GM19467 (cell line): ENCODE data around the gene ITGA1.
"Not testable (repeated sequence)": the region's sequence is repeated elsewhere in the genome, so short reads cannot be mapped to it uniquely, and the experiment has no call there.

Experiments used
- ATAC-seq: cut with Tn5 transposase; IDR thresholded peaks from one replicate; pipeline ENCODE4 v1.9.1; 2021; ENCODE audit warnings: mild to moderate bottlenecking, moderate library complexity; ENCODE audit not compliant: unreplicated experiment

The ITGA1 gene

DNA sequence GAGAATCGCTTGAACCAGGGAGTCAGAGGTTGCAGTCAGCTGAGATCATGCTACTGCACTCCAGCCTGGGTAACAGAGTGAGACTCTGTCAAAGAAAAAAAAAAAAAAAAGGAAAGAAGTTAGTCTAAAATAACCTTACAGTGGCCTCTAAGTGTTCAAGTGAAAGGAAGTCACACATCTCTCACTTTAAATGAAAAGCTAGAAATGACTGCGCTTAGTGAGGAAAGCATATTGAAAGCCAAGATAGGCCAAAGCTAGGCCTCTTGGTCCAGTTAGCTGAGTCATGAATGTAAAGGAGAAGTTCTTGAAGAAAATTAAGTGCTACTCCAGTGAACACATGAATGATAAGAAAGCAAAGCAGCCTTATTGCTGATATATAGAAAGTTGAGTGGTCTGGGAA is 38.1 kb downstream of the ITGA1 start:
- ATAC-seq, result peak; percentile 78

DNA sequence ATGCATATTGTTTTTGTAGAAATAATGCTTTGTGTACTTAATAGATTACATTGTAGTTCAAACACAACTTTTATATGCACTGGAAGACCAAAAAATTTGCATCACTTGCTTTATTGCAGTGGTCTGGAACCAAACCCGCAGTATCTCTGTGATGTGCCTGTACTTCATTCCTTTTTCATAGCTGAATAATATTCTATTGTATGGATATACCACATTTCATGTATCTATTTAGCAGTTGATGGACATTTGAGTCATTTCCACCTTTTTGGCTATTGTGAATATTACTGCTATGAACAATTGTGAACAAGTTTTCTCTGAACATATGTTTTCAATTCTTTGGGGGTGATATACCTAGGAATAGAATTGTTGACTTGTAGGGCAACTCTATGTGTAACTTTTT is 40.1 kb downstream of the ITGA1 start:
- ATAC-seq, result no peak

DNA sequence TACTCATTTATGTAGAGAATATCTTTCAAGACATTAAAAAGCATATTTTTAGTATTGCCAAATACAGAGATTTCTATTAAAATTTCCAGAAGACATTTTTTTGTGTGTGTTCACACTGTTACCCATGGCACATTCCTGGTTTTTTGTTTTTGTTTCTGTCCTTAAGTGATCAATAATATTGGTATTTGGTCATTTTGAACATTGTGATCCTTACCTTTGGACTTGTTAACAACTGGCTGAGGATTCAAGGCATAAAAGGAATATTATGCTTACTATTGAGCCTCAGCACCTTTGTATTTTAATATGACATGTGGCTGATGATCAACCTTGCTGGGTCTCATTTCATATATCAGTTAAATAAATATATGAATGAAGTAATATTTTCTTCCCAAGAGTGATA is 41.9 kb downstream of the ITGA1 start:
- ATAC-seq, result no peak

DNA sequence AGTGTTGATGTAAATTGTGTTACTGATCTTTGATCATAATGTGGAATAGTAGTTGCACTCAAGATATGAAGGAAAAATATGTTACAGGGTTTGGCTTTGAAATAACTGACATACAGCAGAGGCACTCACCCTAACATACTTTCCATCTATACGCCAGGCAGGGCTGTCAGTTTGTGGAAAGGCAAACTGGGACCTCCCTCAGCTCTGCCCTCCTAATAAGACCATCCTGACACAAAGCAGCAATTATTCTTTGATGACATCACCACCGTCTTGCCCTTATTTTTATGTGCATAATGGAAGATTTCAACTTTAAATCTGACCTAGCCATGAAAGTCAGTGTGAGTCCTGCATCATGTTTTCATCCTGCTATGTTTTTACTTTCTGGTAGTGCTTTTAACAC is 42.9 kb downstream of the ITGA1 start:
- no peak for ATAC-seq

DNA sequence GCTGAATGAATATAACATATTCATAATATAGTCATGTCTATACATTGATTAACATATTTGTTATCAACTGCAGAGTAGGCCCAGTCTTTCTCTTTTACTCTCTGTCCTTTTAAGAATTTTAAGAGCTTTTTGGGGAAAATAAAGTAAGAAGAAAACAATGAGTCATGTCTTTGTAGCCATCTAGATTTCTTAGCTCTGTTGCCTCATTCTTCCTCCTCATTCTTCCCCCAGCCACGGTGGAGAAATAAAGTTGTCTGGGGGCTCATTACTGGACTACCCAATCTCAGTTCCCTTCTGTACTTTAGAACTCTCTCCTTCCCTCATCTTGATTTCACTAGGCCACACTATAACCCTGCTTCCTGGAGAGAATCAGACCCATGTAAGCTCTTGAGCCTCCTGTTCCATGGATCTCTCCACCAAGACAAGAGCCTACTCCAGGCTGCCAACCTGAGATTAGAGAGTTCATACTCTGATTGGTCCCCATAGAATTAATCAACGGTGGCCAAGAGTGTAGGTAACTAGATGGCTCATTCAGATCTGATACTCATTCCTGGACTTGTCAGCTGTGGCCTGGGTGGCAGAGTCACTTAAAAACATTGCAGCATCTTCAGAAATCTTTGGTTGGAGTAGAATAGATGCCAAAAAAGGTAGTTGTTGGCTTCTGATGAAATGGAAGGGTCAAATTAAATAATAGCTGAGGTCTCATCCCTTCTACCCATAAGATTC is 44.2 kb downstream of the ITGA1 start:
- ATAC-seq, result no peak

DNA sequence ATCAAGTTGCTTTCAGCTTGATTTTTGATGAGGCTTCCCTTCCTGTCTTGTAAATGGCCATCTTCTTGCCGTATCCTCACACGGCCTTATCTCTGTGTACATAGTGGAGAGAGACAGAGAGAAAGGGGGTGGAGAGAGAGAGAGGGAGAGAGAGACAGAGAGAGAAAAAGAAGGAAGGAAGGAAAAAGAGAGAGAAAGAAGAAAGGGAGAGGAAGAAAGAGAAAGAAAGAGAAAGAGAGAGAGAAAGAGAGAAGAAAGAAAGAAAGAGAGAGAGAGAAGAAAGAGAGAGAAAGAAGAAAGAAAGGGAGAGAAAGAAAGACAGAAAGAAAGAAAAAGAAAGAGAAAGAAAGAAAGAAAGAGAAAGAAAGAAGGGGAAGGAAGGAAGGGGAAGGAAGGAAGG is 46.6 kb downstream of the ITGA1 start:
- ATAC-seq, result no peak

DNA sequence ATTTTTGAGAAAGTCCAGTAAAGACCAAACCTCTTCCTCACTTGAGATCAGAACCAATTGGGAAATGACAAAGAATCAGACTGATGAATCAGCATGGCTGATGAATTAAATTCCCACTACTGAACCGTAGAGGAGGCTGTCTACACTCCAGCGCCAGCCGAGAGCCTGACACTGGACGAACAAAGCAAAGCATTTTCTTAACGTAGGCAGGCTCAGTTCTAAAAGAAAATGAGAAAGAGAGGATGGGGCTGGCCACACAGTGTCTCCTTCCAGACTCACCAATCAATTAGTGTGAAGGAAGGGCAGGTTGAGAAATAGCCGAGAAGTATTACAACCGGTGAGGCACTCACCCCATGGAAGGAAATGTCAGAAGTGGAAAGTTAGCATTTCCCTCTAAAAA is 49.4 kb downstream of the ITGA1 start:
- no peak for ATAC-seq

DNA sequence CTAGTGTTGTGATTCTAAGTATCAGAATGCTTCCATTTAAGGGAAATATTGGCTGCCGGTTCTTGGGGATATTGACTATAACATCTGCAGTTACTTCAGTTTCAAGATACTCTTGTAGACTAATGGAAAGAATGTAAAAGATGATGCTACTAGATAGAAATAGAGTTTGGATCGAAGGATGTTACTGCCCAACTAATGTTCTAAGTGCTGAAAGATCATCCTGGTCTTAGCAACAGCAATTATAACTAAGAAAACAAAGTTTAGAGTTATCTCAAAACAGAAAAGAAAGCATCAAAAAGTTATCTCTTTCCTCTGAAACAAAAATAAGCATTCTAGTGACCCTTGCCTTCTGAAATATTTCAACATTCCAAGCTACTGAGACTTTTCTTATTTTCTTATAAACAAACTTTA is 49.9 kb downstream of the ITGA1 start:
- ATAC-seq, result no peak

DNA sequence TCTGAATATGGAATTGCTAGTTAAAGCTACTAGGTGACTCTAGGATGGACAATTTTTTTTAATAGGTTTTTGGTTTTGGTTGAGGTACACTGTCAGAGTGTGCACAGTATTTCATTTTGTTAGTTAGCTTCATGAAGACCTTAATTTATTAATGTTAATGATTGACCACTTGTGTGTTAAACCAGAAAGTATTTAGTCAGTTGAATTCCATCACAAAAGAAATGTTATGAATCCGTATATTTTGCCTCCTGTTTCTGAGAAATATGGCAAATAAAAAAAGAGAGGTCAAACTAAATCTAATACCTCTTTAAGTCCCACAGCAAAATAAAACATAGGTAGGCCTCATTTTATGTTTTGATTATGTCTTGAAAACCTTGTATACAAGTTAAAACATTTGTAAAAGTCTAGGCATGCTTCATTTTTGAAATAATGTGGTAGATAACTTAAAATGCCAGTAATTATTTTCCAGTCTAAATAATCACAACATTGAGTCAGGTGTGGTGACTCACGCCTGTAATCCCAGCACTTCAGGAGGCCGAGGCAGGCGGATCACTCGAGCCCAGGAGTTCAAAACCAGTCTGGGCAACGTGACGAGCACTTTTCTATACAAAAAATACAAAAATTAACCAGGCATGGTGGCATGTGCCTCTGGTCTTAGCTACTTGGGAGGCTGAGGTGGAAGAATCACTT is 50.8 kb downstream of the ITGA1 start:
- ATAC-seq, result no peak

DNA sequence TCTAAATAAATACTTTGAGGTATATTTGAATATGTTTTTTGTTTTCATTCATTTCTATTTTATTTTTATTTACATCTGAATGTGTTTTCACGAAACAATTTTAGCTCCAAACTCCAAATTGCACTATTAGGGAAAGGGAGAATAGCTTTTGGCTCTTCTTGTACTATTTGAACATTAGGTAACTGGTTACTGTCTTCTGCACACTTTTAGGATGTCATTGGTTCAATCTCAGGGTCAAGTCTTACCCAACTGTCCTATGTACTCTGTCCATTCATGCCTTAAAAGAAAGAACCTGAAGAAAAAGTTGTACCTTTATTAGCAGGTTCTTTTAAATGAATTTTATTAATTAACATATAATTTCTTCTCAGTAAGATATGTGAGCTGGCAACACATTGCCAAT is 51.6 kb downstream of the ITGA1 start:
- ATAC-seq, result no peak

DNA sequence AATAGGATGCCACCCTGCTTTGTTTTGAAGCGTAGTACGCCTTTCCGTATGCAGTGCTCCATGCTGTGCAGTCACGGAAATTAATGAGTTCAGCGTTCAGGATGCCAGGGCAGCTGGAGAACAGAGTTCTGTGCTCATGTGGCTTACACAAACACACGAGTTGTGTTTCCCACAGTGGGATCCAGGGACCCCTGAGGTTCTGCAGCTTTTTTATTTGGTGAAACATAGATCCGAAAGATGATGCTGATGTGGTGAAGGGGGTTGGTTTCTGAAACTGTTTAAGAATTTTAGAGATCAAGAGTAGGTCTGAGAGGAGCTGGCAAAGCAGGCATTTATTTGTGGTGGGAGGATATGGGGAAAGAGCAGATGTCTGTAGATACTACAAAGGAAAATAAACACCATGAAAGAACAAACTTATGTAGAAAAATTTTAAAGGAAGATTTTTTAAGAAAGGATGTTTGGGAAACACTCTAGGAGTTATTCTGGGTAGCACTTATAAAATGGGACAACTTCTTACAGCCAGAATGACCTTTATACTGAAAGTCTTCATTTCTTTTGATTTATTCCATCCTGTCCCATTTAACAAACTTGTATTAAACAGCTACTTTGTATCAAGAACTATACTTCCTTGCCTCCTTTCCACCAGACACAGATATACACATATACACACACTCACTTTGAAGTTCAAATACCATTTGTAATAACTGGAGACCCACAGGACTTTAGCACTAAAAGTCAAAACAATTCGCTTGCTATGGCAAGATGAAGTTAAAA is 52.7 kb downstream of the ITGA1 start:
- ATAC-seq, result no peak

DNA sequence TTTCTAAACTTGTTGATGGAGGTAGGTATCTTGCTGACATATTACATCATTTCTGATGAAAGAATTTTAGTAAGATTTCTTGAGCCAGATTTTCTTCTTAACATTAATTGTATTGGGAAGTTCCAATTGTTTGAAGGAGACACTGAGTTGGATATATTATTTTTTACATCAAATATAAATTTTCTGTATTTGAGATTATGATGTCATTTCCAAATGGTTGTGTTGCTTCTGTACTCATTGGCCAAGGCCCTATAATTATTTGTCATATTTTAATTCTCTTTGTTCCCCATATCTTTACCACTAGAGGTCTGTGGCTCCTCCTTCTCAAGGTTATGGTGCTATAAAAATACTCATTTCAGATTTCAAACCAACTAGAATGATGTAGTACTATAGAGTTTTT is 53.4 kb downstream of the ITGA1 start:
- no peak for ATAC-seq

DNA sequence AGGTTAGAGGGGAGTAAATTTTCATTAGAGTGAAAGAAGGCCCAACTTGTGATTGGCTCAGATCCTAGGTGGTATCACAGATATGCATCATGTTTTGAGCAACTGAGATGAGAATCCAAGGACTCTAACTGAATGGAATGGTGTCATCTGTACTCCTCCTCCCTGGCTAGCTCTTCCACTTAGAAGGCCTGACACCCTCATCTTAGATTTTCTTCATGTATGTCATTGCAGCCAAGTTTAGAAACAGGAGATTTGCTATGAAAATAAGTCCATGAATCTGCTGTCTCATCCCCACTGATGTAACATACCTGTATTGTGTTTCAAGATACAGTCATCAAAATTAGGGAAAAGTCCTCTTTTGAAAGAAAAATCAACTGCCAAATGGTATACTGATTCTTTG is 54.4 kb downstream of the ITGA1 start:
- ATAC-seq, result no peak

DNA sequence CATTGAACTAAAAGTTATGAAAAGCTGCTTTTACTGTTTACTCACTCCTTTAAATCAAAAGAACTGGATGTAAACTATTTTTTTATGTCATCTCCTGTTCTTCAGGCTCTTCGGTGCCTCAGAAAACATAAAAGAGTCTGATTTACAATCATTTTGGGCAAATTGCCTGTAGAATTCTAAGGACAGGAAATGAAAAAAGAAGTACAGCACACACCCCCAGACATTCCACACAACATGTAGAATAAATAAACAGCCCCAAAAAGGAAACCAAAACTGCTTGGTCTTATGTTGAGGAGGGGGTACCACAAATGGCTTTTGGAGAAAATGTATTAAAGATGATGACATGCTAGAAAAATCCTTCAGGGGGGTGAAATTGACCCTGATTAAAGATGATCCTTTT is 57.2 kb downstream of the ITGA1 start:
- ATAC-seq, result no peak

DNA sequence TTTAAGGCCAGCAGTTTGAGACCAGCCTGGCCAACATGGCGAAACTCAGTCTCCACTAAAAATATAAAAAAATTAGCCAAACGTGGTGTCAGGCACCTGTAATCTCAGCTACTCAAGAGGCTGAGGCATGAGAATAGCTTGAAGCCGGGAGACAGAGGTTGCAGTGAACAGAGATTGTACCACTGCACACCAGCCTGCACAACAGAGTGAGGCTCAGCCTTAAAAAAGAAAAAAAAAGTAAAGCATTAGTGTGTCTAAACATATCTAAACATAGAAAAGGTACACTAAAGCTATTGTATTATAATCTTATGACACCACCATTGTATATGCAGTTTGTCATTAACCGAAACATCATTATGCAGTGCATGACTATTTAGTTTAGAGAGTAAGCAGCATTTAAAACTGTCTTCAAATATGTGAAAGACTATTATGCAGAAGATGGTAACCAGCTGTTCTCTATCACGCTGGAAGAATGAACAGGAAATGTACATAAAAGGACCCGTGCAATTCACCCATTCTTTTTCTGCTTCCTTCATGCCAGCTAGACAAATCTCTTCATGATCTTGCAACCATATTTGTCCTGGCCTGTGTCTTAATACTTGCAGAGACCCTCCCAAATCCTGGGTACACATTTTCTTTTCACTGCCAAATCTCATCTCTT is 58.6 kb downstream of the ITGA1 start:
- ATAC-seq, result no peak

DNA sequence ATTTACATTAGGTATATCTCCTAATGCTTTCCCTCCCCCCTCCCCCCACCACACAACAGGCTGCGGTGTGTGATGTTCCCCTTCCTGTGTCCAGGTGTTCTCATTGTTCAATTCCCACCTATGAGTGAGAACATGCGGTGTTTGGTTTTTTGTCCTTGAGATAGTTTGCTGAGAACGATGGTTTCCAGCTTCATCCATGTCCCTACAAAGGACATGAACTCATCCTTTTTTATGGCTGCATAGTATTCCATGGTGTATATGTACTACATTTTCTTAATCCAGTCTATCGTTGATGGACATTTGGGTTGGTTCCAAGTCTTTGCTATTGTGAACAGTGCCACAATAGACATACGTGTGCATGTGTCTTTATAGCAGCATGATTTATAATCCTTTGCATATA is 61.0 kb downstream of the ITGA1 start:
- not testable (repeated sequence) for ATAC-seq

DNA sequence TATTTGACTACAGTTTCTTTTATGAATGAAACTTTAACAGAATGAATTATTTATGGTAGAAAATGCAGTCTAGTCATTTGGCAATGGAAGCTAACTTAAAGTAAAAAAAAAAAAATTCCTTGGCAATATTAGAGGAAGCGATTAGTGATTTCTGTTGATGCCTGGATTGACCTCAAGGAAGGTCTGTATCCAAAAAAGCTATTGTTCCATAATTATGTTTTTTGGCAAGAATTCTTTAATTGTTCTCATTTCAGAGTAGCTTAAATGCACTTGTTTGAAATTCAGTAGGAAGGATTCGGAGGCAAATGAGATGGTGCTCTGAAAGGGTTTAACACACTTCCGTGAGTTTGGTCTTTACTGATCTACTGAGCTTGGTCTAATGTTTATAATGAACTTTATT is 61.8 kb downstream of the ITGA1 start:
- ATAC-seq, result no peak

DNA sequence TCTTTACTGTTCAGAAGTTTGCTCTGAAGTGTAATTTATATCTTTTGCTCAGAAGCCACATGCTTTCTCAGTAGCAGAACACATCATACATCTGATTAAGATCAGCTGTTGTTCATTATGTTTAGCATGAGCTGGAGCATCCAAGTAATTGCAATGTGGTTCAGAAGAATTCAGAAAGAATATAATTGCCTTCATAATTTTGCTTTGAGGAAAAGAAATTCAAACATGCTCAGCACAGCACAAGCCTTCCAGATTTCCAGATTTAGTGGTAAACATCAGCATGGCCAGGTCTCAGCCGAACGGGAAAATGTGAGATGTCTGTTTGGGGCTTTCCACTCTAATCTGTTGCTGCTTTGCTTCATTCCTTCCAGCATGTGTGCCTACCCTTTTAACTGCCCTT is 65.9 kb downstream of the ITGA1 start:
- ATAC-seq, result no peak

DNA sequence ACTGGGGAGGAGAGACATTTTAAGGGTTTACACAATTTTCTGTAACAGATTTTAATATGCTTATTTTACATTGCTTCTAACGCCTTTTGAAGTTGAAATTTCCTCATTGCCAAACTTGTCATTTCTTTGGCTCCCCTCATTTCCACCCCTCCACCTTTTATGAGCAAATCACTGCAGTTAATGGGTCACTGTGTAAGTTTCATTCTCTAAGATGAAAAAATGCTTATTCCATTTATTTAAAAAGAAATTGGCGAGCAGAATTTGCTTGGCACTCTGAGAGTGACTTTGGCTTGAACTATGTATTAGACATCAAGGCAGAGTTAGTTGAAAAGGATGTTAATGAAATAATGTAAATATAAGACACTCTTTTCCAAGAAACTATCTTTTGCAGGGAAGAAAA is 66.6 kb downstream of the ITGA1 start:
- no peak for ATAC-seq

DNA sequence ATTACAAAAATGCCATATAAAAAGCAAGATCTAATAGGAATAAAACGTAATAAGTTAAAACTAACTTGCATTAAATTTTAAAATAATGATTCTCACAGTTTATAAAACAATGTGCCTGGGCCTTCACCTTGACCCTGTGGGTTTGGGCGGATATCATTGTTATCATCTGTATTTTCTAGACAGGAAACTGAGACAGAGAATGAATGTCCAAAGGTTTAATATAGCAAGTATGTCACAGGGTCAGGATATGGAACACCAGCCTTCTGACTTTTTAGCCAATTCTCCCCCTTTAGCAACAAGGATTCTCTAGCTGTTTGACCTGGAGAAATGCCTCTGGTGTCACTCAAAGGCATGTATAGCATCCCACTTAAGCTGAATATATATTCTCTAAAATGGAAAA is 67.2 kb downstream of the ITGA1 start:
- no peak for ATAC-seq

DNA sequence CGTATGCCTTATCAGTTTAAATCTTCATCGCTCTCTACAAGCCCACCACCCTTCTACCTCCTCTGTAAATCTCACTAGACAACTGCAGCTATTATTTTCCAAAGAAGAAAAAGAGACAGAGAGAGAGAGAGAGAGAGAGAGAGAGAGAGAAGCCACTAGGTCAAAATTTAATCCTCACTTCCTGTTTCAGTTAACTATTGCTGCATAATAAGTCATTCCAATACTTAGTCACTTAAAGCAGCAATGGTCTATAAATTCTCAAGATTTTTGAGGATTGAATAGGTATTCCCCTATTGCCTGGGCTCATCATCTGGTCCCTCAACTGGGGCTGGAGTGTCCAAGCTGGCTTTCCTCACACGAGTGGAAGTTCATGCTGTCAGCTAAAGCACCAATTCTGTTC is 68.8 kb downstream of the ITGA1 start:
- peak; percentile 81 for ATAC-seq

DNA sequence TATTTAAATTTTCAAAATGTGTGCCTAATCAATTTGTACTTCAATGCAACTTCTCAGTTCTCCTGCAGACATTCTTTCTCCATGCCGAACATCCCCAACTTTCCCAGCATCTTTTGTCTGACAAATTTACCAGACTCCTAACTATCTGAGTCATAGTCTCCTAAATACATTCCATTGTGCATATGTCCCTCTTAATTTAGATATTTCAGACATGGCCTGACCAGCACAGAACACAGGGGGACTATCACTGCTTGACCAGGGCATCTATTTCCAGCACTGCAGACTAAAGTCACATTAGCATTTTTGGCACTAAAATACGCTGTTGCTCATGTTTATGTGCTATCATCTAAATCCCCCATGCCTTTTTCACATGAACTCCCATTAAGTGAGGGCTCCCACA is 71.9 kb downstream of the ITGA1 start:
- no peak for ATAC-seq
